ENCODE results near the gene PDPN.

- no peak for TF ChIP-seq CTCF (IDR thresholded peaks at IDR 0.05)
- TF ChIP-seq POLR2AphosphoS5 (IDR thresholded peaks at IDR 0.05; ENCODE audit: low read depth, low read length), result no peak
- no peak for TF ChIP-seq YY1 (IDR thresholded peaks at IDR 0.05; ENCODE audit: low read depth)
- no peak for TF ChIP-seq EZH2phosphoT487 (IDR thresholded peaks at IDR 0.05; ENCODE audit: borderline replicate concordance, low read depth)
- no peak for TF ChIP-seq RAD21 (IDR thresholded peaks at IDR 0.05; ENCODE audit: low read length)
- TF ChIP-seq REST (IDR thresholded peaks at IDR 0.05; ENCODE audit: low read depth, low read length), result no peak
- TF ChIP-seq EP300 (IDR thresholded peaks at IDR 0.05; ENCODE audit: borderline replicate concordance in 1 of 2, low read depth in 1 of 2, low read length in 1 of 2), result no peak
- no peak for TF ChIP-seq FOXM1 (IDR thresholded peaks at IDR 0.05; ENCODE audit: low read depth)
- no peak for TF ChIP-seq GABPA (IDR thresholded peaks at IDR 0.05; ENCODE audit: low read depth)
- no peak for TF ChIP-seq SMC3 (IDR thresholded peaks at IDR 0.05; ENCODE audit: low read depth, low read length)
- TF ChIP-seq TCF12 (IDR thresholded peaks at IDR 0.05), result no peak
- no peak for TF ChIP-seq ZBTB33 (IDR thresholded peaks at IDR 0.05; ENCODE audit: borderline replicate concordance, low read depth)
Observed at GRCh38 chr1:13597166-13597565, 13.5 kb downstream of the PDPN start.
